ENCODE data around the gene MBOAT2. TPM values are rescaled to one million over a fixed set of nuclear protein-coding genes. Genes with fewer than 3 reads are reported as not detected.
A peak's percentile ranks its signal among the peaks of the same experiment; 100 is the strongest.

The MBOAT2 gene
- total RNA-seq, 4 donors from 2014 or later, result 20.0 to 83.0 (median 30.3) TPM

DNA sequence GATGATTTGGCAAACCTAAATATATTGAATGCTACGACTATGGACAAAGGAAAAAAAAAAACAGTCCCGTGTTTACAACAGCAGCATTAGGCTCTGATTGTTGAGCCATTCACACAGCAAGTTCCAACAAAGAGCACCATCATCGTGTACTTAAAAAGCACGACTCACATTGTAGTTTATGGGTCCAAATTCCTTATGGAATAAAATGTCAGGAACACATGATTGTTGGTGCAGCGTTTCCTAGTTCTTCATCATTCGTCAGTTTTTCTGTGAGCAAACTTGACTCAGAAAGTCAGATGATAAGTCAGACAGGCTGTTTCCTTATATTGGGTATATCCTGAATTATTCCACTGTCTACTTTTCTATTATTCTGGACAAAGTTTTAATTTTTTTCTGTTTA, 156.1 kb downstream of the MBOAT2 start:
- no peak for DNase-seq
- Histone ChIP-seq H3K4me1 (no peaks in the 10 kb centered on the region), H3K27me3 (no peaks in the 10 kb centered on the region), H3K27ac (no peak overlapping the region), H3K4me3 (no peak overlapping the region), H3K36me3 (no peaks in the 10 kb centered on the region), H3K9me3 (no peaks in the 10 kb centered on the region)
- no peak for TF ChIP-seq POLR2A (IDR thresholded peaks at IDR 0.05)
- TF ChIP-seq, protein P1, sequence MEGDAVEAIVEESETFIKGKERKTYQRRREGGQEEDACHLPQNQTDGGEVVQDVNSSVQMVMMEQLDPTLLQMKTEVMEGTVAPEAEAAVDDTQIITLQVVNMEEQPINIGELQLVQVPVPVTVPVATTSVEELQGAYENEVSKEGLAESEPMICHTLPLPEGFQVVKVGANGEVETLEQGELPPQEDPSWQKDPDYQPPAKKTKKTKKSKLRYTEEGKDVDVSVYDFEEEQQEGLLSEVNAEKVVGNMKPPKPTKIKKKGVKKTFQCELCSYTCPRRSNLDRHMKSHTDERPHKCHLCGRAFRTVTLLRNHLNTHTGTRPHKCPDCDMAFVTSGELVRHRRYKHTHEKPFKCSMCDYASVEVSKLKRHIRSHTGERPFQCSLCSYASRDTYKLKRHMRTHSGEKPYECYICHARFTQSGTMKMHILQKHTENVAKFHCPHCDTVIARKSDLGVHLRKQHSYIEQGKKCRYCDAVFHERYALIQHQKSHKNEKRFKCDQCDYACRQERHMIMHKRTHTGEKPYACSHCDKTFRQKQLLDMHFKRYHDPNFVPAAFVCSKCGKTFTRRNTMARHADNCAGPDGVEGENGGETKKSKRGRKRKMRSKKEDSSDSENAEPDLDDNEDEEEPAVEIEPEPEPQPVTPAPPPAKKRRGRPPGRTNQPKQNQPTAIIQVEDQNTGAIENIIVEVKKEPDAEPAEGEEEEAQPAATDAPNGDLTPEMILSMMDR (IDR thresholded peaks at IDR 0.05), result no peak
- intact Hi-C loops (cut with DNase I; ENCODE audit: low total_unique reads), result no loop called here

GRCh38 chr2:8841932-8842331, 161.6 kb downstream of the MBOAT2 start:
- H3K27me3 ChIP-seq, result no peaks in the 10 kb centered on the region
- intact Hi-C loops (cut with DNase I; ENCODE audit: low total_unique reads), result no loop called here
- no peak for DNase-seq
- H3K9me3 ChIP-seq, result no peaks in the 10 kb centered on the region
- TF ChIP-seq, protein P1 (IDR thresholded peaks at IDR 0.05), result no peak
- no peak for TF ChIP-seq POLR2A (IDR thresholded peaks at IDR 0.05)
- H3K36me3 ChIP-seq, result no peaks in the 10 kb centered on the region
- no peaks in the 10 kb centered on the region for H3K4me1 ChIP-seq
- no peak overlapping the region for H3K27ac ChIP-seq
- H3K4me3 ChIP-seq, result no peak overlapping the region

DNA sequence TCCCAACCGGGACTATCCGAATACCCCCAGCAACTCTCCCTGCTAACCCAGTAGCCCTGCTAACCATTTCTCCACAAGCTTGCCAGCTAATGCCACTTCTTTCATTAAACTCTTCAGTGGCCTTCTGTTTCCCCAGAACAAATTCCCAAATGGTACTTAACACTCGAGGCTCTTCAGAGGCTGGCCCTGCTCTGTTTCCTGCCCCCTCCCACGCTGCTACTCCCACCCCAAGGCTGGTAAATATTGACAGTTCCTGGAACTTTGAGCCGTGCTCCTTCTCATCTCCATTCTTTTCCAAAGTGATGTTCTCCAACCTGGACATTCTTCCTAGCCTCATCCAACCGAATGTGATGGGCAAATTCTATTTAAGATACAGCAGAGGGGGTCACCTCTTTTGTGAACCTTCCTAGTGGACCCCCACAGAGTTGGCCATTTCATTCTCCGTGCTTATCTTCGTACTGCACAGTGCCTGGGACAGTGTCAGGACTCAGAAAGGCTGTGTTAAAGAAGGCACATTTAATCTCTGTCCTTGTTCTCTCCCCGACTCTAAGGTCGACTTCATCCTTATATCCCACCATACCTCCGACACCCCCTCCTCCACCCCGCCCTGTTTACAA, 162.9 kb downstream of the MBOAT2 start:
- no peak overlapping the region for H3K4me3 ChIP-seq
- no peaks in the 10 kb centered on the region for H3K9me3 ChIP-seq
- no peak for DNase-seq
- H3K27ac ChIP-seq, result no peak overlapping the region
- intact Hi-C loops (cut with DNase I; ENCODE audit: low total_unique reads), result no loop called here
- H3K36me3 ChIP-seq, result no peaks in the 10 kb centered on the region
- peaks cover 0 to 5% of the 10 kb centered on the region in 2 donors for H3K4me1 ChIP-seq
- H3K27me3 ChIP-seq, result no peaks in the 10 kb centered on the region
- TF ChIP-seq, protein P1 (IDR thresholded peaks at IDR 0.05), result no peak
- TF ChIP-seq POLR2A (IDR thresholded peaks at IDR 0.05), result no peak

GRCh38 chr2:8839189-8839965, 164.1 kb downstream of the MBOAT2 start:
- Histone ChIP-seq H3K27me3 (no peaks in the 10 kb centered on the region), H3K4me1 (peaks cover 3 to 7% of the 10 kb centered on the region in 2 donors), H3K4me3 (no peak overlapping the region), H3K27ac (no peak overlapping the region), H3K9me3 (no peaks in the 10 kb centered on the region), H3K36me3 (no peaks in the 10 kb centered on the region)
- TF ChIP-seq, protein P1 (IDR thresholded peaks at IDR 0.05), result no peak
- no peak for TF ChIP-seq POLR2A (IDR thresholded peaks at IDR 0.05)
- no peak for DNase-seq
- intact Hi-C loops (cut with DNase I; ENCODE audit: low total_unique reads), result no loop called here

DNA sequence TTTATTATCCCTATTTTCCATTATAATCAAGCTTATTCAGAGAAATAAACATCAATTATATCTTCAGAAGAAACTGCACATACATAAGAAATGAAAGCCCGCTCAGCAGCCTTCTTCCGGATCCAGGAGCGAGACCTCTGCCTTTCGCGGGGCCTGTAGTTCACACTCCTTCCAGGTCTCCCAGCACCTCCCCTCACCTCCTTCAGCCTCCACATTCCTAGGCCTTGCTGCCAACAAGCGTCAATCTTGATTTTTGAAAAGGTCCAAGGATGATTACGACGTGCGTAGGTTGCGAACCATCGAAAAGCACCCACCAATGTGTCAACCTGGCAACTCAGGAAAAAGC, 165.7 kb downstream of the MBOAT2 start:
- peak overlapping the region; percentile 79 to 80 for H3K27ac ChIP-seq
- H3K4me1 ChIP-seq, result peaks cover 3 to 13% of the 10 kb centered on the region in 2 donors
- H3K27me3 ChIP-seq, result no peaks in the 10 kb centered on the region
- intact Hi-C loops (cut with DNase I; ENCODE audit: low total_unique reads), result no loop called here
- H3K4me3 ChIP-seq, result peak overlapping the region; percentile 94 to 95
- H3K9me3 ChIP-seq, result no peaks in the 10 kb centered on the region
- H3K36me3 ChIP-seq, result no peaks in the 10 kb centered on the region
- TF ChIP-seq, protein P1 (IDR thresholded peaks at IDR 0.05), result no peak
- TF ChIP-seq POLR2A (IDR thresholded peaks at IDR 0.05), result no peak
- peak; percentile 29 to 42 for DNase-seq
